Activated T-helper 9 cell treated with anti-CD3 and anti-CD28 coated beads, Interleukin-2, amount 50 U/mL, for 16 hours (primary cell): ENCODE results near the gene RPS6KL1.

Experiments used
- DNase-seq: peaks from one replicate; pipeline ENCODE4 v3.0.0-alpha.2; 2020; ENCODE audit warnings: low read depth

Gene RPS6KL1

GRCh38 chr14:74951443-74952179 is 28.6 kb upstream of the RPS6KL1 start:
- DNase-seq = no peak

- DNase-seq = no peak
Observed at GRCh38 chr14:74950795-74951442, 27.9 kb upstream of the RPS6KL1 start.

- no peak for DNase-seq
Observed at GRCh38 chr14:74949859-74950573, 27.0 kb upstream of the RPS6KL1 start.

GRCh38 chr14:74949191-74949601 is 26.1 kb upstream of the RPS6KL1 start:
- no peak for DNase-seq

- DNase-seq = no peak
Observed at GRCh38 chr14:74948228-74949175, 25.4 kb upstream of the RPS6KL1 start.

GRCh38 chr14:74947353-74948227 is 24.5 kb upstream of the RPS6KL1 start:
- DNase-seq = no peak

- DNase-seq = no peak
Observed at GRCh38 chr14:74946659-74947281, 23.7 kb upstream of the RPS6KL1 start.

GRCh38 chr14:74945852-74946658 is 23.0 kb upstream of the RPS6KL1 start:
- DNase-seq = peak; percentile 53

GRCh38 chr14:74945261-74945851 is 22.3 kb upstream of the RPS6KL1 start:
- no peak for DNase-seq

GRCh38 chr14:74942608-74943007 is 19.5 kb upstream of the RPS6KL1 start:
- no peak for DNase-seq

- DNase-seq = no peak
Observed at GRCh38 chr14:74942181-74942580, 19.1 kb upstream of the RPS6KL1 start.

- DNase-seq = peak; percentile 37
Observed at GRCh38 chr14:74941676-74942097, 18.6 kb upstream of the RPS6KL1 start.

- DNase-seq = no peak
Observed at GRCh38 chr14:74940956-74941565, 18.0 kb upstream of the RPS6KL1 start.

- no peak for DNase-seq
Observed at GRCh38 chr14:74938531-74939495, 15.8 kb upstream of the RPS6KL1 start.

GRCh38 chr14:74937171-74937570 is 14.1 kb upstream of the RPS6KL1 start:
- DNase-seq = no peak

- DNase-seq = no peak
Observed at GRCh38 chr14:74936731-74937130, 13.7 kb upstream of the RPS6KL1 start.

- DNase-seq = no peak
Observed at GRCh38 chr14:74936151-74936550, 13.1 kb upstream of the RPS6KL1 start.

GRCh38 chr14:74935360-74935680 is 12.3 kb upstream of the RPS6KL1 start:
- DNase-seq = no peak
